Measurements from ENCODE around the gene NAPB.

The NAPB gene

GRCh38 chr20:23446505-23446904, 25.2 kb upstream of the NAPB start:
- no peak overlapping the region for H3K27ac ChIP-seq
- TF ChIP-seq ZFX (IDR thresholded peaks at IDR 0.05; ENCODE audit: borderline replicate concordance) (no peak), CTCF (IDR thresholded peaks at IDR 0.05) (peak; percentile 83)

GRCh38 chr20:23445596-23446217, 24.4 kb upstream of the NAPB start:
- no peak for TF ChIP-seq CTCF (IDR thresholded peaks at IDR 0.05)
- no peak for TF ChIP-seq ZFX (IDR thresholded peaks at IDR 0.05; ENCODE audit: borderline replicate concordance)
- H3K27ac ChIP-seq = no peak overlapping the region

- no peak overlapping the region for H3K27ac ChIP-seq
- TF ChIP-seq CTCF (IDR thresholded peaks at IDR 0.05) = no peak
- TF ChIP-seq ZFX (IDR thresholded peaks at IDR 0.05; ENCODE audit: borderline replicate concordance) = no peak
These were observed 23.6 kb upstream of the NAPB start for GRCh38 chr20:23444859-23445258.

- H3K27ac ChIP-seq = no peak overlapping the region
- no peak for TF ChIP-seq ZFX (IDR thresholded peaks at IDR 0.05; ENCODE audit: borderline replicate concordance)
These were observed 21.1 kb upstream of the NAPB start for GRCh38 chr20:23442436-23442835.

GRCh38 chr20:23441850-23442313, 20.6 kb upstream of the NAPB start:
- no peak overlapping the region for H3K27ac ChIP-seq
- TF ChIP-seq CTCF (IDR thresholded peaks at IDR 0.05) (peak; percentile 86), ZFX (IDR thresholded peaks at IDR 0.05; ENCODE audit: borderline replicate concordance) (no peak)

GRCh38 chr20:23440004-23440403, 18.7 kb upstream of the NAPB start:
- TF ChIP-seq CTCF (IDR thresholded peaks at IDR 0.05) (no peak), ZFX (IDR thresholded peaks at IDR 0.05; ENCODE audit: borderline replicate concordance) (no peak)
- H3K27ac ChIP-seq = no peak overlapping the region

- H3K27ac ChIP-seq = no peak overlapping the region
- TF ChIP-seq ZFX (IDR thresholded peaks at IDR 0.05; ENCODE audit: borderline replicate concordance) = no peak
These were observed 17.4 kb upstream of the NAPB start for GRCh38 chr20:23438661-23439060.

GRCh38 chr20:23437126-23437899, 16.0 kb upstream of the NAPB start:
- no peak overlapping the region for H3K27ac ChIP-seq
- TF ChIP-seq CTCF (IDR thresholded peaks at IDR 0.05) = no peak
- no peak for TF ChIP-seq ZFX (IDR thresholded peaks at IDR 0.05; ENCODE audit: borderline replicate concordance)

Data from 22Rv1 (cell line).